WI38 (cell line): Measurements from ENCODE around the gene NEK8.

ENCODE experiments used
- H3K4me3 ChIP-seq: 2 replicates; pipeline ENCODE4 v1.5.1; 2011; ENCODE audit warnings: low read depth, mild to moderate bottlenecking, control low read depth, low read length
- CTCF ChIP-seq: IDR thresholded peaks from 2 replicates; pipeline ENCODE4 v1.5.1; 2012; ENCODE audit warnings: low read depth, mild to moderate bottlenecking, control low read depth, low read length

The NEK8 gene

GRCh38 chr17:28744104-28744971 lies 15.8 kb downstream of the NEK8 start:
- no peak for TF ChIP-seq CTCF

GRCh38 chr17:28744972-28745785 lies 16.6 kb downstream of the NEK8 start:
- no peak for TF ChIP-seq CTCF
- H3K4me3 ChIP-seq = peak overlapping the region; percentile 75

More at GRCh38 chr17:28744104-28744971, 15.8 kb downstream of the NEK8 start:
- peak overlapping the region; percentile 75 for H3K4me3 ChIP-seq

GRCh38 chr17:28745786-28746411 lies 17.3 kb downstream of the NEK8 start:
- no peak for TF ChIP-seq CTCF
- peak overlapping the region; percentile 75 for H3K4me3 ChIP-seq

- H3K4me3 ChIP-seq = no peak overlapping the region
- no peak for TF ChIP-seq CTCF
Measured at GRCh38 chr17:28746611-28747050, 18.0 kb downstream of the NEK8 start.

GRCh38 chr17:28747051-28747691 lies 18.6 kb downstream of the NEK8 start:
- no peak for TF ChIP-seq CTCF
- no peak overlapping the region for H3K4me3 ChIP-seq

GRCh38 chr17:28747801-28748750 lies 19.5 kb downstream of the NEK8 start:
- no peak overlapping the region for H3K4me3 ChIP-seq
- TF ChIP-seq CTCF = no peak
